Transverse colon (tissue), 3 donors: ENCODE data around the gene ZG16.

ENCODE experiments used
- CTCF ChIP-seq, 5 experiments: fragments of 200-600 bp in 3 of 5; fragments of 450-650 bp in 2 of 5; sonication (generic) in 3 of 5; IDR thresholded peaks; 1 replicate in 2 of 5; 2 replicates in 3 of 5; pipeline ENCODE4 v1.5.1; 2016 to 2017; ENCODE audit warnings: antibody characterized with exemption in 5 of 5, inconsistent platforms in 3 of 5, mild to moderate bottlenecking in 2 of 5, moderate library complexity in 1 of 5
- POLR2A ChIP-seq: fragments of 450-650 bp; IDR thresholded peaks from one replicate; pipeline ENCODE4 v1.6.1; 2016; ENCODE audit warnings: antibody characterized with exemption, mild to moderate bottlenecking, moderate library complexity

- TF ChIP-seq CTCF (IDR thresholded peaks at IDR 0.05), result no peak
- no peak for TF ChIP-seq POLR2A
Measured at GRCh38 chr16:29738514-29738913, 39.5 kb upstream of the ZG16 start.
